ENCODE measurements around the gene DPM1. TPM values are rescaled to one million over a fixed set of nuclear protein-coding genes. Genes with fewer than 3 reads are reported as not detected.

DPM1 gene
- total and polyA plus RNA-seq, 2 of the 8 experiments (the other 6 are each of a cell fraction or from before 2014, with no cell fraction given) = 42.3 to 57.0 TPM

- Histone ChIP-seq H3K4me3 (ENCODE audit: extremely low read depth in 1 of 4, insufficient read depth in 2 of 4, low read depth in 3 of 4, low read length in 4 of 4) (peak overlapping the region; percentile 5 to 91 (median 84); a peak in 5 of 8 replicates), H3K4me1 (replicated peaks in 1 of 4; ENCODE audit: control insufficient read depth in 3 of 4, insufficient read depth in 4 of 4, low read length in 3 of 4) (peaks cover 4 to 23% (median 9%) of the 10 kb centered on the region in 4 experiments; a peak in 6 of 7 replicates), H3K23ac (ENCODE audit: insufficient read length) (no peak overlapping the region), H2AFZ (ENCODE audit: low read length) (no peak overlapping the region), H2AK5ac (ENCODE audit: low read depth, low read length) (no peak overlapping the region), H3K9ac (replicated peaks in 1 of 4; ENCODE audit: extremely low read depth in 1 of 4, low read depth in 3 of 4, low read length in 3 of 4) (peak overlapping the region in 2 of 4 experiments; percentile 4 to 14; a peak in 1 of 7 replicates), H3K9me3 (ENCODE audit: insufficient read depth in 2 of 2, low read depth in 1 of 2, low read length in 1 of 2) (no peaks in the 10 kb centered on the region), H2BK5ac (ENCODE audit: low read depth, low read length) (no peak overlapping the region), H3K14ac (ENCODE audit: insufficient read length) (no peak overlapping the region), H3K27me3 (replicated peaks in 1 of 4; ENCODE audit: control insufficient read depth in 3 of 4, extremely low read depth in 1 of 4, insufficient read depth in 3 of 4, low read length in 3 of 4) (no peaks in the 10 kb centered on the region), H3K18ac (ENCODE audit: extremely low read depth, low read length) (no peak overlapping the region), H2BK120ac (replicated peaks; ENCODE audit: low read depth, low read length) (no peak overlapping the region), H3K27ac (ENCODE audit: low read depth, low read length) (no peak overlapping the region; the same call in 1 of the 2 replicates), H2BK20ac (ENCODE audit: low read length) (no peak overlapping the region), H4K91ac (replicated peaks; ENCODE audit: insufficient read length, low read length) (no peak overlapping the region), H3K23me2 (ENCODE audit: low read depth, low read length) (peaks cover 4% of the 10 kb centered on the region; the same call in 1 of the 2 replicates), H3K4me2 (ENCODE audit: insufficient read depth in 1 of 2, low read depth in 2 of 2, low read length in 2 of 2) (peak overlapping the region; percentile 51 to 80), H3K4ac (replicated peaks; ENCODE audit: insufficient read length, low read depth, low read length) (no peak overlapping the region), H4K5ac (ENCODE audit: insufficient read length, low read depth, low read length) (no peak overlapping the region), H4K8ac (ENCODE audit: extremely low read depth, insufficient read depth, low read length) (no peak overlapping the region), H3K79me2 (ENCODE audit: control insufficient read depth in 1 of 2, insufficient read depth in 2 of 2, low read length in 2 of 2) (peaks cover 54 to 70% of the 10 kb centered on the region in 2 experiments), H4K20me1 (replicated peaks in 1 of 2; ENCODE audit: control insufficient read depth in 1 of 2, insufficient read depth in 2 of 2, low read length in 2 of 2) (peaks cover 26 to 44% of the 10 kb centered on the region in 2 experiments), H2BK15ac (ENCODE audit: low read length) (no peak overlapping the region), H3K56ac (replicated peaks; ENCODE audit: insufficient read length, low read depth, low read length) (no peak overlapping the region), H2BK12ac (ENCODE audit: low read depth, low read length) (no peak overlapping the region), H3K79me1 (ENCODE audit: low read depth, low read length) (peaks cover 2% of the 10 kb centered on the region; the same call in 1 of the 2 replicates), H3K36me3 (ENCODE audit: control insufficient read depth in 2 of 4, insufficient read depth in 4 of 4, low read length in 3 of 4) (peaks cover 7 to 57% (median 15%) of the 10 kb centered on the region in 4 experiments; a peak in 6 of 8 replicates)
- WGBS, 2 experiments (ENCODE audit: extremely low coverage in 1 of 2, insufficient coverage in 1 of 2, insufficient read length in 1 of 2, insufficient replicate concordance in 2 of 2, low coverage in 1 of 2, low lambda C conversion rate in 2 of 2, missing lambda C conversion rate in 1 of 2) = 84% methylated on average over 5 of the region's 5 CpGs; no CpG with 5 or more reads in 1 of the 2 experiments
- CTCF ChIA-PET (ENCODE audit: partially characterized antibody) = interaction anchor here (0.9 to 3.3 kb wide), 15 partner anchors 8 to 292 kb away, joined by 3 to 21 read pairs (median 7); partner anchors contain the start of gene BCAS4
- TF ChIP-seq CTCF (IDR thresholded peaks at IDR 0.05; ENCODE audit: control extremely low read depth in 1 of 3, insufficient read depth in 1 of 3, low read depth in 1 of 3, low read length in 3 of 3) (peak in 1 of 3 experiments; percentile 19; a peak in 1 of 4 replicates), CEBPB (IDR thresholded peaks at IDR 0.05; ENCODE audit: low read depth, low read length) (no peak), USF2 (IDR thresholded peaks at IDR 0.05; ENCODE audit: low read length) (no peak), JUN (IDR thresholded peaks at IDR 0.05; ENCODE audit: low read depth, low read length) (no peak), NANOG (IDR thresholded peaks at IDR 0.05; ENCODE audit: insufficient read depth, low read depth, low read length, poor library complexity, severe bottlenecking) (no peak)
- POLR2A ChIA-PET (ENCODE audit: partially characterized antibody) = interaction anchor here (1.0 to 13.9 kb wide), 8 partner anchors 8 to 140 kb away, joined by 3 to 206 read pairs (median 12); partner anchors contain the start of genes BCAS4, DPM1 and MOCS3
- FAIRE-seq (no peak), DNase-seq (ENCODE audit: low read depth in 1 of 2, low spot score in 2 of 2) (no peak)
Measured at GRCh38 chr20:50928469-50928868, 29.9 kb downstream of the DPM1 start.
